Vagina (tissue), 2 donors: ENCODE data around the gene LRGUK. TPM values are rescaled to one million over a fixed set of nuclear protein-coding genes. Genes with fewer than 3 reads are reported as not detected.

ENCODE experiments used
- DNase-seq, 2 donors: peaks; one replicate each; pipeline ENCODE4 v3.0.0-alpha.2; 2017; ENCODE audit errors: extremely low spot score in 2 of 2
- H3K27ac ChIP-seq: fragments of 200-600 bp; sonication (generic); one replicate; pipeline ENCODE4 v1.5.1; 2019
- H3K27me3 ChIP-seq: fragments of 200-600 bp; sonication (generic); one replicate; pipeline ENCODE4 v1.5.1; 2019
- H3K36me3 ChIP-seq, 2 donors: fragments of 200-600 bp; sonication (generic); one replicate each; pipeline ENCODE4 v1.5.1; 2017 to 2019
- H3K4me1 ChIP-seq: fragments of 200-600 bp; sonication (generic); one replicate; pipeline ENCODE4 v1.5.1; 2019
- H3K4me3 ChIP-seq, 2 donors: fragments of 200-600 bp; sonication (generic); 1 replicate in 1 of 2; 2 replicates in 1 of 2; pipeline ENCODE4 v1.5.1; 2016 to 2019
- H3K9me3 ChIP-seq: fragments of 200-600 bp; sonication (generic); one replicate; pipeline ENCODE4 v1.5.1; 2019
- CTCF ChIP-seq, 3 experiments: fragments of 450-650 bp in 2 of 3; fragments of 200-600 bp in 1 of 3; sonication (generic) in 1 of 3; IDR thresholded peaks; one replicate each; pipeline ENCODE4 v1.5.1; 2017 to 2019; ENCODE audit warnings: antibody characterized with exemption in 3 of 3, mild to moderate bottlenecking in 2 of 3, moderate library complexity in 2 of 3
- POLR2A ChIP-seq, 2 donors: fragments of 450-650 bp; IDR thresholded peaks; one replicate each; pipeline ENCODE4 v1.6.1; 2017; ENCODE audit warnings: antibody characterized with exemption in 2 of 2, mild to moderate bottlenecking in 2 of 2, moderate library complexity in 2 of 2
- POLR2AphosphoS5 ChIP-seq, 2 donors: sonication (generic); formaldehyde crosslinking; IDR thresholded peaks; one replicate each; pipeline ENCODE4 v1.9.0; 2017; ENCODE audit warnings: antibody characterized with exemption in 2 of 2, mild to moderate bottlenecking in 2 of 2, low read depth in 1 of 2; ENCODE audit not compliant: insufficient read depth in 1 of 2
- intact Hi-C: fragments of 100-400 bp; cut with DNase I; formaldehyde crosslinking; loops from one replicate; pipeline ENCODE4 v1.15.1; 2023
- total RNA-seq: library from RNA; depleted of rRNA; stranded (reverse); fragments of >200 nt; gene quantifications from one replicate; pipeline ENCODE4 v1.2.3, GENCODE V29; 2016

The LRGUK gene
- total RNA-seq, 1 donor from 2014 or later, result 2.9 TPM

GRCh38 chr7:134279898-134280297, 152.8 kb downstream of the LRGUK start:
- no peak overlapping the region for H3K27ac ChIP-seq
- TF ChIP-seq POLR2AphosphoS5 (IDR thresholded peaks at IDR 0.05; ENCODE audit: insufficient read depth in 1 of 2, low read depth in 1 of 2) (no peak), POLR2A (IDR thresholded peaks at IDR 0.05) (no peak), CTCF (IDR thresholded peaks at IDR 0.05) (no peak)
- H3K4me3 ChIP-seq, result no peak overlapping the region
- H3K36me3 ChIP-seq, result no peaks in the 10 kb centered on the region
- no peaks in the 10 kb centered on the region for H3K9me3 ChIP-seq
- no peak for DNase-seq
- no peaks in the 10 kb centered on the region for H3K4me1 ChIP-seq
- intact Hi-C loops, result no loop called here
- no peaks in the 10 kb centered on the region for H3K27me3 ChIP-seq

DNA sequence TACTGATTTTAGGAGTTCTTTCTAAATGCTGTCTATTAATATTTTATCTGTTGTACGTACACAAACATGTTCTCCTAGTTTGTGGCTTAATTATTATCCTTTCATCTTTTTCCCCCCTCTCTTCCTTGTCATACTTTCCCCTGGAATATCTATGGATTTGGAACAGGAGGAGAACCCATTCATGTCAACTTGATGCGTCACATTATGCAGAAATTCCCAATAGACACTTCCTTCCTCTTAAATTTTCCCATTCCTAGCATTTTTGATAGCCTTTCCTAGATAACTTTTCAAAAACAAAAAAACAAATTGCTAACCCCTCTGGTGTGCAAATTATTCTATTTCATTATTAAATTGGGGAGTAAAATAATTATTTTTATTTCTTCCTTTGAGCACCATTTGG, 153.4 kb downstream of the LRGUK start:
- no peak for TF ChIP-seq POLR2A (IDR thresholded peaks at IDR 0.05)
- no peak for TF ChIP-seq CTCF (IDR thresholded peaks at IDR 0.05)
- no peak for TF ChIP-seq POLR2AphosphoS5 (IDR thresholded peaks at IDR 0.05; ENCODE audit: insufficient read depth in 1 of 2, low read depth in 1 of 2)

GRCh38 chr7:134284011-134284410, 156.9 kb downstream of the LRGUK start:
- DNase-seq, result no peak
- H3K27me3 ChIP-seq, result no peaks in the 10 kb centered on the region
- H3K27ac ChIP-seq, result no peak overlapping the region
- TF ChIP-seq POLR2AphosphoS5 (IDR thresholded peaks at IDR 0.05; ENCODE audit: insufficient read depth in 1 of 2, low read depth in 1 of 2) (no peak), POLR2A (IDR thresholded peaks at IDR 0.05) (no peak), CTCF (IDR thresholded peaks at IDR 0.05) (no peak)
- H3K4me3 ChIP-seq, result no peak overlapping the region
- intact Hi-C loops, result no loop called here
- no peaks in the 10 kb centered on the region for H3K9me3 ChIP-seq
- H3K36me3 ChIP-seq, result no peaks in the 10 kb centered on the region
- no peaks in the 10 kb centered on the region for H3K4me1 ChIP-seq

More for the DNA sequence above, 153.4 kb downstream of the LRGUK start:
- DNase-seq, result no peak
- no peak overlapping the region for H3K27ac ChIP-seq
- no peaks in the 10 kb centered on the region for H3K36me3 ChIP-seq
- H3K4me3 ChIP-seq, result no peak overlapping the region
- no peaks in the 10 kb centered on the region for H3K27me3 ChIP-seq
- intact Hi-C loops, result no loop called here
- H3K4me1 ChIP-seq, result no peaks in the 10 kb centered on the region
- H3K9me3 ChIP-seq, result no peaks in the 10 kb centered on the region

DNA sequence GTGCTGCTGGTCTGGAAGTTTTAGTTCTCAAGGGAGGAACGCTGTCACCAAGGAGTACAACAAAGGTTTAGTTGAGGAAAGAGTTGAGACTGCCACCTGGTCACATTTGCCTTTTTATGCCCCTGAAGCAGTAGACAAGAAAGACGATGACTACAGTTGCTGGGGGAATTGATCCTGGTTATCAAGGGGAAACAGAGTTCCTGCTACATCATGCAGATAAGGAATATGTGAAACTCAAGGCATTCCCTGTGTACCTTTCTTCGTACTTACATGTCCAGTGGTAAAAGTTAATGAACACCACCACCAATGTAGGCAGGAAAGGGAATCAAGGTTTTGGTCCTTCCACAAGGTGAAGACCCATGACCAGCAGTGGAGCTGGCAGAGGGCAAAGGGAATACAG, 157.8 kb downstream of the LRGUK start:
- Histone ChIP-seq H3K36me3 (no peaks in the 10 kb centered on the region), H3K9me3 (no peaks in the 10 kb centered on the region), H3K4me3 (no peak overlapping the region), H3K4me1 (peaks cover 6% of the 10 kb centered on the region), H3K27ac (no peak overlapping the region), H3K27me3 (no peaks in the 10 kb centered on the region)
- intact Hi-C loops, result no loop called here
- TF ChIP-seq POLR2A (IDR thresholded peaks at IDR 0.05), result no peak
- TF ChIP-seq POLR2AphosphoS5 (IDR thresholded peaks at IDR 0.05; ENCODE audit: insufficient read depth in 1 of 2, low read depth in 1 of 2), result no peak
- no peak for TF ChIP-seq CTCF (IDR thresholded peaks at IDR 0.05)
- no peak for DNase-seq

DNA sequence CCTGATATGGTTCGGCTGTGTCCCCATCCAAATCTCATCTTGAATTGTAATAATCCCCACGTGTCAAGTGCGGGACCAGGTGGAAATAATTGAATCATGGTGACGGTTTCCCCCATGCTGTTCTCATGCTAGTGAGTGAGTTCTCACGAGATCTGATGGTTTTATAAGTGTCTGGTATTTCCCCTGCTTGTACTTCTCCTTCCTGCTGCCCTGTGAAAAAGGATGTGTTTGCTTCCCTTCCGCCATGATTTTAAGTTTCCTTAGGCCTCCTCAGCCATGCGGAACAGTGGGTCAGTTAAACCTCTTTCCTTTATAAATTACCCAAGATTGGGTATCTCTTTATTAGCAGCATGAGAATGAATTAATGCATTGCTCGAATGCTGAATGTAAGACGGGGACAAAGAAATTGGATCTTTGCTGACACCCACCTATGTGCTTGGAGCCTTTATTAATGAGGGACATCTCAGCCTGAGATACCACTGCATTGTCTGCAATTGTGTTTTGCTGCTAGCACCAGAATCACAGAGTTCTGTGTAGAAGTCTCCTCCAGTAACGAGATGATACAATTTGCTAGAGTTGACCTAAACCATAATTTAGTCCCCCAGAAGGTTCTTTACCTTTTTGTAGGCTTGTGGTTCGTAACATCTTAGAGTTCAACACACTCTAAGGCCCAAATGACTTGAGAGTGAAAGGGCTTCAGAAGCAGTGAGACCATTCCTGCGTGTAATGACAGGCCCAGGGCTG, 160.9 kb downstream of the LRGUK start:
- intact Hi-C loops, result no loop called here
- DNase-seq, result no peak
- TF ChIP-seq POLR2A (IDR thresholded peaks at IDR 0.05), result no peak
- no peak for TF ChIP-seq CTCF (IDR thresholded peaks at IDR 0.05)
- no peak for TF ChIP-seq POLR2AphosphoS5 (IDR thresholded peaks at IDR 0.05; ENCODE audit: insufficient read depth in 1 of 2, low read depth in 1 of 2)
- H3K27ac ChIP-seq, result no peak overlapping the region
- no peaks in the 10 kb centered on the region for H3K9me3 ChIP-seq
- peaks cover 13% of the 10 kb centered on the region for H3K4me1 ChIP-seq
- no peak overlapping the region for H3K4me3 ChIP-seq
- H3K27me3 ChIP-seq, result no peaks in the 10 kb centered on the region
- H3K36me3 ChIP-seq, result no peaks in the 10 kb centered on the region
